Neural cell (in vitro differentiated cells): ENCODE measurements around the gene MYO18B.

Experiments
- EP300 ChIP-seq: fragments of 450-650 bp; conservative IDR thresholded peaks from 2 replicates; pipeline ENCODE4 v1.6.1; 2014; ENCODE audit warnings: antibody characterized with exemption, mild to moderate bottlenecking, moderate library complexity; ENCODE audit not compliant: poor library complexity, severe bottlenecking
- EZH2 ChIP-seq: fragments of 200-600, 300-800 bp; shearing (Covaris generic), sonication (generic); IDR thresholded peaks from 2 replicates; pipeline ENCODE4 v1.6.1; 2014; ENCODE audit warnings: antibody characterized with exemption, low read length, borderline replicate concordance, mild to moderate bottlenecking; ENCODE audit not compliant: insufficient read depth, poor library complexity, severe bottlenecking
- MXI1 ChIP-seq: fragments of 450-650 bp; conservative IDR thresholded peaks from 2 replicates; pipeline ENCODE4 v1.6.1; 2014; ENCODE audit warnings: antibody characterized with exemption, mild to moderate bottlenecking; ENCODE audit not compliant: poor library complexity, severe bottlenecking
- POLR2AphosphoS5 ChIP-seq: IDR thresholded peaks from 2 replicates; pipeline ENCODE4 v1.6.1; 2012
- REST ChIP-seq: IDR thresholded peaks from 2 replicates; pipeline ENCODE4 v1.6.1; 2012; ENCODE audit warnings: borderline replicate concordance
- TAF1 ChIP-seq: IDR thresholded peaks from 2 replicates; pipeline ENCODE4 v1.6.1; 2012; ENCODE audit warnings: low read depth
- TF ChIP-seq, protein P1 (sequence below): fragments of 450-650 bp; IDR thresholded peaks from 2 replicates; pipeline ENCODE4 v1.5.1; 2014; ENCODE audit warnings: antibody characterized with exemption, mild to moderate bottlenecking, moderate library complexity; ENCODE audit not compliant: poor library complexity, severe bottlenecking

DNA sequence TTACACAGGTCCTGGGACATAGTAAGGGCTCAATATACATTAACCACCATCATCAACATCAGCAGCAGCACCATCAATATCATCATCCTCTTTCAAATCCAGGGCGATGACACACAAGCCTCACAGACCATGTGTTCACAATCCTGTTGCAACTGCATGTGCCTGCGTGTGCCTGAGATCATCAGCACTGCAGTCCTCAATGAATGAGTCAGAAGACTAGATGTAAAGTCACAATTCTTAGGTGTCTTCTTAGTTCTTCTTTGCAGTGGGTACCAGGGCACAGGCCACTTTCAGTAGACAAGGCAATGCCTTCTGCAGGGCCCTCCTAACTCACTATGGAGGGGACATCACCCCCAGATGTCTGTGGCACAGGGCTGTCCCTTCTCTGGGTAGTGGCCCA is 111.1 kb downstream of the MYO18B start:
- TF ChIP-seq, protein P1, sequence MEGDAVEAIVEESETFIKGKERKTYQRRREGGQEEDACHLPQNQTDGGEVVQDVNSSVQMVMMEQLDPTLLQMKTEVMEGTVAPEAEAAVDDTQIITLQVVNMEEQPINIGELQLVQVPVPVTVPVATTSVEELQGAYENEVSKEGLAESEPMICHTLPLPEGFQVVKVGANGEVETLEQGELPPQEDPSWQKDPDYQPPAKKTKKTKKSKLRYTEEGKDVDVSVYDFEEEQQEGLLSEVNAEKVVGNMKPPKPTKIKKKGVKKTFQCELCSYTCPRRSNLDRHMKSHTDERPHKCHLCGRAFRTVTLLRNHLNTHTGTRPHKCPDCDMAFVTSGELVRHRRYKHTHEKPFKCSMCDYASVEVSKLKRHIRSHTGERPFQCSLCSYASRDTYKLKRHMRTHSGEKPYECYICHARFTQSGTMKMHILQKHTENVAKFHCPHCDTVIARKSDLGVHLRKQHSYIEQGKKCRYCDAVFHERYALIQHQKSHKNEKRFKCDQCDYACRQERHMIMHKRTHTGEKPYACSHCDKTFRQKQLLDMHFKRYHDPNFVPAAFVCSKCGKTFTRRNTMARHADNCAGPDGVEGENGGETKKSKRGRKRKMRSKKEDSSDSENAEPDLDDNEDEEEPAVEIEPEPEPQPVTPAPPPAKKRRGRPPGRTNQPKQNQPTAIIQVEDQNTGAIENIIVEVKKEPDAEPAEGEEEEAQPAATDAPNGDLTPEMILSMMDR = no peak
- TF ChIP-seq TAF1 (no peak), REST (no peak), EZH2 (no peak), MXI1 (no peak), POLR2AphosphoS5 (no peak), EP300 (no peak)
